ENCODE results near the gene CYBA.

CYBA gene

DNA sequence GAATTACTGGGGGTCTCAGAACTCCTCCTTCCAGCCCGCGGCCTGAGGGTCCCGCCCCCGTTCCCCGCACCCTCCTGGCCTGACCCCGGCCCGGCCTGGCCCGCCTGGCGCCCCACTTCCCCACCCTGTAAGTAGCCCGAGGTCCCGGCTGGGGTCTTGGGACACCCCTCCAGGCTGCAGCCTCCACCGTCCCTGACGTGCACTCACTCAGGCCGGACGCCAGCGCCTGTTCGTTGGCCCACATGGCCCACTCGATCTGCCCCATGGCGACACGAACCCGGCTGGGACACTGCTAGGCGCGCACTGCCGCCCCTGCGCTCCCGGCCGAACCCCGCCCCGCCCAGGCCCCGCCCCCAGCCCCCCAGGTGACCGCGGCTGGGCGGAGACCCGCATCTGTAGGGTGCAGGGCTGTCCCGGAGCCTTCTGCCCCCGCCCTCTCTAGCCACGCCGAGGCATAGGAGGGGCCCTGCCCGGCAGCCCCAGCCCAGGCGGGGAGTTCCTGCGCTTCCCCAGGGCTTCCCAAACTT lies at the start of gene CYBA:
Gene CYBA (minus strand): TSS at position 305 of the 527 bp plus-strand sequence. CDS start 40 bp downstream, at position 265.
- DNase-seq (ENCODE audit: low read depth in 2 of 2): peak; percentile 72 to 80

GRCh38 chr16:88700322-88700635 lies 49.4 kb upstream of the CYBA start:
- no peak for DNase-seq (ENCODE audit: low read depth in 2 of 2)

DNA sequence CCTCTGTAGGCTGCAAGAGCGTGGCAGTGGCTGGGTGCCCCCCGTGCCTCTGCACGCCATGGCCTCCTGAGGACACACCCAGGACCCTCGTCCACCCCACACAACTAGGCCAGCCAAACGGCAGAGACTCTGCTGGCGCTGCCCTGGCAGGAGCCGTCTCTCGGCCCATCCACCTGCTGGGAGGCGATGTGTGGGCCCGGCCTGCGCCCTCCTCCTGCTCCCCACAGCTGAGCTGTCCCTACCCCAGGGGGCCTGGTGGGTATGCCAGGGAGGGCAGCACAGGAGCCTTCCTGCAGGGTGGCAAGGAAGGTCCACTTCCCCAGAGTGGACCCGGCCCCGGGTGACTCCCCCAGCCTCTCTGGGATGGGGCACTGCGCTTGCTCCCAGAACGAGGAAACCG lies 48.3 kb upstream of the CYBA start:
- DNase-seq (ENCODE audit: low read depth in 2 of 2): no peak

DNA sequence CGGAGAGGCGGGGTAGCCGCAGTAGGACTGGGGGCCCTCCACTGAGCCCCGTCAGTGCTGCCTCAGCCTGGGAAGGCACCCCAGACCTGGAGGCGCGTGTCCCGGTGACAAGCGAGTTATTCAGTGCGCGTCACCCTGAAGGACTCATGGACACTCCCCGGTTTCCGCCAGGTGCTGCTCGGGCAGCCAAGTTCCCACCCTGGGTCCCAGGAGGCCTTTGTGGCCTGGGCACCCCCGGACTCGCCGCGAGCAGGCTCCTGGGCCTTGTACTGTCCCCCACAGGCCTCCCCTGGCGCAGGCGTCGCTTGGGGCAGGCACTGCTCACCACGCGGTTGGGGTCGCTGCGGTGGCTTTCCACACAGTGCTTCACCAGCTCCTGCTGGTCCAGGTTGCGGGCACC lies 47.8 kb upstream of the CYBA start:
- no peak for DNase-seq (ENCODE audit: low read depth in 2 of 2)

DNA sequence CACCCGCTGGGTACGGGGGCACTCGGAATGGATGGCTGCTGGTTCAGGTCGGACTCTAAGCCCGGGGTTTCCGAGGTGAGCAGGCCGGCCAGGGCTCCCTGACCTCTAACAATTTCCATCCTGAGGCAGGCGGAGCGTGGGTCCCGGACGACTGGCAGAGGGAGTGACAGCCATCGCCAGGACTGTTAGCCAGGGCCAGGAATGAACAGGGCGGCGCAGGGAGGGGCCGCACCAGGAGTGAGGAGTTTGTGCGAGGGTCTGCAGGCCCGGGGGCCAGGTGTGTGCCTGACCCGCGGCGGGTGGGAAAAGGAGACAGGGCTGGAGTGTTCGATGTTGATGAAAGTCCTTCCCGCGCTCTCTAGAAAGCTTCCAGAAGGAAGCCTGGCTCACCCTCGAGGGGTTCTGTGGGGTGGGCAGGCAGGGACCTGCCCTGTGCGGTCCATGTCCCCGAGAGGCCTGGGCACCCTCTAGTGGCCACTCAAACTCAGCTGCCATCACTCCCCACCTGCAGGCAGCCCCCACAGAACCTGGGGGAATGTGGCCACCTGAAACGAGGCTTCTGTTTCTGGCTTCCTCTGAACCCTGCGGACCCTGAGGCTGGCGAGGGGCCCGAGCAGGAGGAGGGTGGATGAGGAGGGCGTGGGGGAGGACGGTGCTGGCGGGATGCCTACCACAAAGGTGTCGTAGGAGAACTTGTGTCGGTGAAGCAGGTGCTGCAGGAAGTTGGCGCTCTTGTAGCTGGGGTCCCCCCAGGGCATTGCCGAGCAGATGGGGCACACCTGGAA lies 47.2 kb upstream of the CYBA start:
- no peak for DNase-seq (ENCODE audit: low read depth in 2 of 2)

DNA sequence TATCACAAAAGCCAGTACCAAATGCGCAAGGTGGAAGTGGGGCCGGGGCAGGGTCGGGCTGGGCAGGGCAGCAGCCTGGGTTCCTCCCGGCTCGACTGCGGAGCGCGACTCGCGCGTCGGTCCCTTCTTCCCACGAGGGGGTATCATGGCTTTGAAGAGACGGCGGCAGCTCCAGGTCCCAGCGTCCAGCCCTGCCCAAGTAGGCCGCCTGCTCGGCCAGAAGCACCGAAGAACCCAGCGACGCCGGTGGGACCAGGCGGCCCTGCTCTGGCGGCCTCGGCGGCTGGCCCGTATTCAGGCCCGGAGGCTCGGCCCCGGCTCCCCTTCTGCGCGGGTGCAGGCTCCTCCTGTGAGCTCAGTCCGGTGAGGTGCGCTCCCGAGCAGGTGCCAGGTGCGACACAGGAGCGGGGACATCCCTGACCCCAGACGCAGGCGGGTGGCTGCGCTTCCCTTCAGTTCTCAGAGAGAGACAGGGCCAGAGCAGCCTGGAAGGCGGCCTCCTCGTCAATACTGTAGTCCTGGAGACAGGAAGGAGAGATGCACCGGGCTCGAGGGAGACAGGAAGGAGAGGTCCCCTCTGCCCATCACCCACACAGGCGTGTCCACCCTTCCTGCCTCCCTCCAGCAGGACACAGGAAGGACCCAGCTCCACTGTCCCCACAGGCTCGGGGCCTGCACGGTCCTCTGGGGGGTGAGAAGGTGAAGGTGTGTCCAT lies 46.4 kb upstream of the CYBA start:
- DNase-seq (ENCODE audit: low read depth in 2 of 2): no peak

- no peak for DNase-seq (ENCODE audit: low read depth in 2 of 2)
Measured at GRCh38 chr16:88696441-88696840, 45.6 kb upstream of the CYBA start.

- no peak for DNase-seq (ENCODE audit: low read depth in 2 of 2)
Measured at GRCh38 chr16:88695753-88696152, 44.9 kb upstream of the CYBA start.

GRCh38 chr16:88695218-88695617 lies 44.4 kb upstream of the CYBA start:
- no peak for DNase-seq (ENCODE audit: low read depth in 2 of 2)

DNA sequence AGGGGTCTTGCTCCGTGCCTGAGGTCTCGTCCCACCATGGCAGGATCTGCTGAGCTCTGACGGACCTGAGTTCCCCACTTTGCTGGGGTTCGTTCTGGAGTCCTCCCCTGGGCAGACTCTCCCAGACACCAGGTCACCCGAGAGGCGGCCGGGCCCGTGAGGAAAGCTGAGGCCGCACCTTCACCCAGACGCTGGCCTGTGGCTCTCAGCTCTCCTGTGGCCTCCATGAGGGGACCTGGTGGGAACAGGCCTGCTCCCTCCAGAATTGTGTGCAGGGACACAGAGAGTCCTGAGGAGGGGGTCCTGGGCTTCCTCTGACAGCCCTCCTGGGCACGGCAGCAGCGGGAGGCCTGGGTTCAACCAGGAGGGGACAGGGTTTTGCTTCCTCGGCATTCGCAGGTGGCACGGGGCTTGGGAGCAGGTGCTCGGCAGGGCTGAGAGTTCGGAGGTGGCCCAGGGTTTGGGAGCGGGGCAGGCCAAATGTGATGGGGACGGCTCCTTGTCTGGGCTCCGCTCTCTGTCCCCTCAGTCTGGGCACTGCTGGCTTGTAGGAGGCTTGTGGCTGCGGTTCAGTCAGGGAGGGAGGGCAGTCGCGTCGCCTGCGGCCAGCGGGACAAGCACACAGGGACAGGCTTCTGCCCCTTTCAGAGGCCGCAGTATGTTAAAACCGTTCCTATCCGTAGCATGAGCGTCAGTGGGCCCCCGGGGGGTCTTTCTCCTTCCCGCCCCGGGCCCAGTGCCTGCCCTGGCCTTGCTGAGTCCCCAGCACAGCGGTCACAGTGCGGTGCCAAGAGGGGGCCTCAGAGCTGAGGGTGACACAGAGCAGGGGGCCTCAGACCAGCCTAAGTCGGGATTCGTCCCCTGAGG lies 43.6 kb upstream of the CYBA start:
- no peak for DNase-seq (ENCODE audit: low read depth in 2 of 2)

- DNase-seq (ENCODE audit: low read depth in 2 of 2): no peak
Measured at GRCh38 chr16:88693420-88694177, 42.7 kb upstream of the CYBA start.

DNA sequence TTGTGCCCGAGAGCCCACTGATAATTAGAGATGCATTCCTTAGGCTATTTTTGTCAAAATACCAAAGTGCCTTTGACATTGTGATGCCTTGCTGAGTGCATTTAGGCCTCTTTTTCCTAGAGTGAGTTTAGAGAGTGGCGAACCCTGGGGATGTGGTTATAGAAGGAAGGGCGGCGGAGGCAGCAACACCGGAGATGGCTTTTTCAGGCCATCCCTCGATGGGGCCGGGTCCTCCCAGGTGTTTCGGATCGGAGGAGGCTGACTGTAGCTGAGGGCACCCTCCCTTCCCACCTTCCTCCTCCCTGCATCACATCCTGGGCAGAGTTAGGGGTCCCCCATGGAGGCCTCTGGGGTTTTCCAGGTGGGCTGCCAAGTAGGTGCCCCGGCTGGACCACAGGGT lies 42.0 kb upstream of the CYBA start:
- DNase-seq (ENCODE audit: low read depth in 2 of 2): no peak

- DNase-seq (ENCODE audit: low read depth in 2 of 2): no peak
Measured at GRCh38 chr16:88691924-88692560, 41.2 kb upstream of the CYBA start.

- DNase-seq (ENCODE audit: low read depth in 2 of 2): no peak
Measured at GRCh38 chr16:88691129-88691813, 40.4 kb upstream of the CYBA start.

- no peak for DNase-seq (ENCODE audit: low read depth in 2 of 2)
Measured at GRCh38 chr16:88690341-88691128, 39.7 kb upstream of the CYBA start.

GRCh38 chr16:88688013-88688778 lies 37.3 kb upstream of the CYBA start:
- DNase-seq (ENCODE audit: low read depth in 2 of 2): no peak

DNA sequence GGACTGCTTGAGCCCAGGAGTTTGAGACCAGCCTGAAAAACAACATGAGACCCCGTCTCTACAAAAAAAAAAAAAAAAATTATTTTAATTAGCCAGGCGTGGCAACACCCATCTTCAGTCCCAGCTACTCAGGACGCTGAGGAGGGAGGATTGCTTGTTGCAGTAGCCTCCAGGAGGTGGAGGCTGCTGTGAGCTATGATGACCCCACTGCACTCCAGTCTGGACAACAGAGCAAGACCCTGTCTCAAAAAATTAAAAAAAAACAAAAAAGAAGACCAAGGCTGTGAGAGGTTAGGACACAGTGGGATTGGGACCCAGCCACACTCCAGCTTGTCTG lies 36.8 kb upstream of the CYBA start:
- no peak for DNase-seq (ENCODE audit: low read depth in 2 of 2)

GRCh38 chr16:88687254-88687576 lies 36.4 kb upstream of the CYBA start:
- no peak for DNase-seq (ENCODE audit: low read depth in 2 of 2)

All from stimulated activated CD4-positive, alpha-beta T cell treated with anti-CD3 and anti-CD28 coated beads, Interleukin-15, amount 100 ng/mL, for 48 hours (primary cell).